Measurements from ENCODE around the gene TIMM29. TPM values are rescaled to one million over a fixed set of nuclear protein-coding genes. Genes with fewer than 3 reads are reported as not detected.
A peak's percentile ranks its signal among the peaks of the same experiment; 100 is the strongest.
"Not testable (repeated sequence)": the region's sequence is repeated elsewhere in the genome, so short reads cannot be mapped to it uniquely, and the experiment has no call there.

The TIMM29 gene
- total RNA-seq, 1 donor from 2014 or later = 32.7 TPM

- not testable (repeated sequence) for DNase-seq (ENCODE audit: low read depth in 2 of 2)
Observed at GRCh38 chr19:10943412-10943811, 14.8 kb downstream of the TIMM29 start.

- no peak for DNase-seq (ENCODE audit: low read depth in 2 of 2)
Observed at GRCh38 chr19:10945264-10945663, 16.7 kb downstream of the TIMM29 start.

DNA sequence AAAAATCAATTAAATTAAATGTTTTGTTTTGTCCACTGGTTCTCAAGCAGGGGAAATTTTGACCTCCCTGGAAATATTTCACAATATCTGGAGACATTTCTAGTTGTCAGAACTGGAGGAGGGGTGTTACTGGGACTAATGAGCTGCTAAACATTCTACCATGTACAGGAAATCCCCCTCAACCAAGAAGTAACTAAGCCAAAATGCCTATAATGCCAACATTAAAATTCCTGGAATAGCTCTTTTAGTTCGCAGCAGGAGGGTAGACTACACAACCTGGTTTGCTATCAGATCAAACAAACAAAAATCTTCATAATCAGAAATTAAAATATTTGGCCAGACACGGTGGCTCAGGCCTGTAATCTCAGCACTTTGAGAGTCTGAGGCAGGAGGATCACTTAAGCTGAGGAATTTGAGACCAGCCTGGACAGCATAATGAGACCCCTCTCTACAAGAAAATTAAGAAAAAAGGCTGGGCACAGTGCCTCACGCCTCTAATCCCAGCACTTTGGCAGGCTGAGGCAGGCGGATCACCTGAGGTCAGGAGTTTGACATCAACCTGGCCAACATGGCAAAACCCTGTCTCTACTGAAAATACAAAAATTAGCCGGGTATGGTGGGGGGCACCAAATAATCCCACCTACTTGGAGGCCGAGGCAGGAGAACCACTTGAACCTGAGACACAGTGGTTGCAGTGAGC lies 18.5 kb downstream of the TIMM29 start:
- DNase-seq (ENCODE audit: low read depth in 2 of 2) = no peak

- no peak for DNase-seq (ENCODE audit: low read depth in 2 of 2)
Observed at GRCh38 chr19:10952809-10953208, 24.2 kb downstream of the TIMM29 start.

GRCh38 chr19:10959277-10959968 lies 30.8 kb downstream of the TIMM29 start:
- DNase-seq (ENCODE audit: low read depth in 2 of 2) = not testable (repeated sequence)

GRCh38 chr19:10960314-10961072 lies 31.9 kb downstream of the TIMM29 start, which contains the start of gene SMARCA4:
Gene SMARCA4 (plus strand): TSS chr19:10961030. CDS start chr19:10984152, 23,122 bp downstream.
- DNase-seq (ENCODE audit: low read depth in 2 of 2) = peak; percentile 98 to 99

DNA sequence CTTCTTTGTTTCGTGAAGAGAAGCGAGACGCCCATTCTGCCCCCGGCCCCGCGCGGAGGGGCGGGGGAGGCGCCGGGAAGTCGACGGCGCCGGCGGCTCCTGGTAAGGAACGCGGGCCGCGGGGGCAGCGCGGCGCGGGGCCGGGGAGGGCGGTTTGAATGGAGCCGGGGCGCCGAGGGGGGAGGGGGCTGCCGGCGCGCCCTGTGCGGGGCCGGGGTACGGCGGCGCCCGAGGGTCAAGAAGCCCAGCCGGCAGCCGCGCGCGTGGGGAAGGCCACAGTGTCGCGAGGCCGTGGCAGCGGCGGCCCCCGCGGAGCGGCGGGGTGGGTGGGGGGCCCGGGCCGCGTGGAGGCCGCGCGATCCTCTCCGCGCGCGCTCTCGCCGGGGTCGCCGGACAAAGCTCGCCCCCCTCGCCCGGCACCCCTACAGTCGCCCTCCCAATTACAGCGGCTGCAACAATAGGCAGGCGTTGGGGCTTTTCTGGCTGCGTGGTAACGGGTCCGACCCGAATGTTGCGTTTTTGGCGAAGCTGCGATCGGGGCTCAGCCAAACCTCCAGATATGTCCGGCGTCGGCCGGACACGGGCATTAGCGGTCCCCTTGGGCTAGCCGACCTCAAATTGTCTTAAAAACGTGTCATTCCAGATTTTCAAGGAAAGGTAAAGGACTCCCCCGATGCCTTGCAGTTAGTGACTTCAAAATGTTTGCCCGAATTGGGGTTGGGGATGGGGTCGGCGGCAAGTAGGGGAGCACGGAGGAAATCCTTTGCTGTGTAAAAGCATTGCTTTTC lies 32.7 kb downstream of the TIMM29 start:
- DNase-seq (ENCODE audit: low read depth in 2 of 2) = peak; percentile 36 to 72

GRCh38 chr19:10962863-10963262 lies 34.3 kb downstream of the TIMM29 start:
- DNase-seq (ENCODE audit: low read depth in 2 of 2) = no peak

DNA sequence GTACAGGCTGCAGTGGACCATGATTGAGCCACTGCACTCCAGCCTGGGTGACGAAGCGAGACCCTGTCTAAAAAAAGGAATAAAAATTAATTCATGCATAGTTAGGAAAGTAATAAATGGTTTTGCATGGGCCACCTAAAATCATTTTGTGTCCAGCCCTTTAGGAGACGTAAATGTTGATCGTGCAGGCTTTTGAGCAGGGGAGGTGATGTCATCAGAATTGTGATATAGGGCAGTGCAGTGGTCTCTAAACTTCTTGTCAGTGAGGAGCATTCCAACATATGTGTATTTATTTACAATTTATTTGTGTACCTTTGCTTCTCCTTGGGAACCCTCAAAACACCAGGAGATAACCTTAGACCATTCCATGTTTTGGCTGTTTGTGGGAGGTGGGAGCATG lies 35.3 kb downstream of the TIMM29 start:
- no peak for DNase-seq (ENCODE audit: low read depth in 2 of 2)

- DNase-seq (ENCODE audit: low read depth in 2 of 2) = no peak
Observed at GRCh38 chr19:10964903-10965302, 36.3 kb downstream of the TIMM29 start.

- no peak for DNase-seq (ENCODE audit: low read depth in 2 of 2)
Observed at GRCh38 chr19:10965398-10965797, 36.8 kb downstream of the TIMM29 start.

DNA sequence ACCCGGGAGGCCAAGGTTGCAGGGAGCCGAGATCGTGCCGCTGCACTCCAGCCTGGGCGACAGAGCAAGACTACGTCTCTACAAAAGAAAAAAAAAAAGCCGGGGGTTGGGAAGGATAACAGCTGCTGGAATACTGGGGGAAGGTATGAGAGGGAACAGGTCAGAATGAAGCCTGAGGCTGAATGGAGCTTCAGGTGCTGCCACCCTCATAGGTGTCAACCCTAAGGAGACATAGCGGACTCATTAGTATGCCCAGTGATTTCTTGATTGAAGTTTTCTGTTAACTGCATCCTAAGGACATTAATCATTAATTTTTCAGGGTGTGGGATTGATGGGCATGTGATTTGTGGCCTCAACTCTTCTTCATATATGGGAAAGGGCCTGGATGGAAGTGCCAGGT lies 38.2 kb downstream of the TIMM29 start:
- no peak for DNase-seq (ENCODE audit: low read depth in 2 of 2)

GRCh38 chr19:10968527-10969135 lies 40.0 kb downstream of the TIMM29 start:
- no peak for DNase-seq (ENCODE audit: low read depth in 2 of 2)

GRCh38 chr19:10971107-10971726 lies 42.6 kb downstream of the TIMM29 start:
- no peak for DNase-seq (ENCODE audit: low read depth in 2 of 2)

- DNase-seq (ENCODE audit: low read depth in 2 of 2) = peak in 1 of 2 donors; percentile 66
Observed at GRCh38 chr19:10975374-10976130, 46.9 kb downstream of the TIMM29 start.

DNA sequence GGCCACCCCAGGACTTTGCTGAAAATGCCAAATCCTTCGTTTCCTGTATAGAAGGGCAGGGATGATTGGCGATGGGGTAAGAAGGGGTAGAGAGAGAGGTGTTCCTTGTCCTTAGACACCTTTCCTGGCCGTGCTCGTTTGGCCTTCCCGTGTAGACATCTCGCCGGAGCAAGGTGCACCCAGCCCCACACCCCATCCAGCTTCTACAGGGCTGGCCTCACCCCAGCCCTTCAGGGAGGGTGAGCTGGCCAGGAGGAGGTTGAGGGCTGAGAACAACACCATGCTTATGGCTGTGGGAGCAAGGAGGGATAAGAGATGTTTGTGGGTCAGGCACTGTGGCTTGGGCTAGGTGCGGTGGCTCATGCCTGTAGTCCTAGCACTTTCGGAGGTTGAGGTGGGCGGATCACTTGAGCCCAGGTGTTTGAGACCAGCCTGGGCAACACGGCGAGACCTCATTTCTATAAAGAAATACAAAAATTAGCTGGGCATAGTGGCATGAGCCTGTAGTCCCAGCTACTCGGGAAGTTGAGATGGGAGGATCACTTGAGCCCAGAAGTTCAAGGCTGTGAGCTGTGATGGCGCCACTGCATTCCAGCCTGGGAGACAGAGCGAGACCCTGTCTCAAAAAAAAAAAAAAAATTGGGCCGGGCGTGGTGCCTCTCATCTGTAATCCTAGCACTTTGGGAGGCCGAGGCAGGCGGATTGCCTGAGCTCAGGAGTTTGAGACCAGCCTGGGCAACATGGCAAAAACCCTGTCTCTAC lies 47.7 kb downstream of the TIMM29 start:
- DNase-seq (ENCODE audit: low read depth in 2 of 2) = no peak

DNA sequence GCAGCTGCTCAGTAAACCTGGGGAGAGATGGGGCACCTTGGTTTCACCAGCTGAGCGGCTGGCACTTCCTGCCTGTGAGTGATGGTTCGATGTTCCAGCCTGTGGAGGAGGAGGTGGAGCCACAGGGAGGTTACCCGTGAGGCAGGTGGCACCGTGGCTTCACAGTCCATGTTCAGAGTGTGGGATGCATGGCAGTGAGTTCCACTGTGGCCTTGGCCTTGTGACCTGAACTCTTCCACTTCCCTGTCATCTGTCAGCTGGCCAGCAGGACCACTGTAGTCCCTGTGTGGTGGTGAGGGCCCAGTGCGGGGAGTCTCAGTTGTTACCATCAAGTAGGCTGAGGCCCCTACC lies 49.1 kb downstream of the TIMM29 start:
- no peak for DNase-seq (ENCODE audit: low read depth in 2 of 2)
